GM12873 (cell line): ENCODE measurements around the gene P4HB.

Experiments
- TF ChIP-seq, protein P1 (sequence below): IDR thresholded peaks from 2 replicates; pipeline ENCODE4 v1.5.1; 2012; ENCODE audit warnings: low read depth, mild to moderate bottlenecking, moderate library complexity, low read length, control low read depth; ENCODE audit not compliant: insufficient read depth; ENCODE audit errors: missing control alignments

P4HB gene

GRCh38 chr17:81884968-81885367 is 24.6 kb upstream of the P4HB start:
- TF ChIP-seq, protein P1, sequence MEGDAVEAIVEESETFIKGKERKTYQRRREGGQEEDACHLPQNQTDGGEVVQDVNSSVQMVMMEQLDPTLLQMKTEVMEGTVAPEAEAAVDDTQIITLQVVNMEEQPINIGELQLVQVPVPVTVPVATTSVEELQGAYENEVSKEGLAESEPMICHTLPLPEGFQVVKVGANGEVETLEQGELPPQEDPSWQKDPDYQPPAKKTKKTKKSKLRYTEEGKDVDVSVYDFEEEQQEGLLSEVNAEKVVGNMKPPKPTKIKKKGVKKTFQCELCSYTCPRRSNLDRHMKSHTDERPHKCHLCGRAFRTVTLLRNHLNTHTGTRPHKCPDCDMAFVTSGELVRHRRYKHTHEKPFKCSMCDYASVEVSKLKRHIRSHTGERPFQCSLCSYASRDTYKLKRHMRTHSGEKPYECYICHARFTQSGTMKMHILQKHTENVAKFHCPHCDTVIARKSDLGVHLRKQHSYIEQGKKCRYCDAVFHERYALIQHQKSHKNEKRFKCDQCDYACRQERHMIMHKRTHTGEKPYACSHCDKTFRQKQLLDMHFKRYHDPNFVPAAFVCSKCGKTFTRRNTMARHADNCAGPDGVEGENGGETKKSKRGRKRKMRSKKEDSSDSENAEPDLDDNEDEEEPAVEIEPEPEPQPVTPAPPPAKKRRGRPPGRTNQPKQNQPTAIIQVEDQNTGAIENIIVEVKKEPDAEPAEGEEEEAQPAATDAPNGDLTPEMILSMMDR, result no peak

- TF ChIP-seq, protein P1, result no peak
Measured at GRCh38 chr17:81884520-81884919, 24.2 kb upstream of the P4HB start.

DNA sequence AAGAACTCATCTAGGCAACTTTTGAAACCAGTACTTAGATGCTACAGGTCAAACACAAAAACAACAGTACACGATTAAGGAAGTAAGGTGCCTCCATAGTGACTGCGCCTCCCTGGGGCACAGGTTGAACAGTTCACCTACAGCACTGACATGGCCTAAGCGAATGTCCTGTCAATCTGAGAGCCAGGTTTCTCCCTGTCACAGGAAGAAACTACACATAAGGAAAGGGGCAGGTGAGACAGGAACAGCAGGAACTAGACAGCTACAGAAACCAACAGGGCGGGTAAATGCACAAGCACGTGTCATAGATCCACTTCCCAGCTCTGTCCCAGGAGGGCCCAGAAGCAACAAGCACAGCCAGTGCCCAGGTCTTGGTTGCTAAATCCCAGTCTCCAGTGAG is 18.8 kb upstream of the P4HB start:
- TF ChIP-seq, protein P1, result no peak

DNA sequence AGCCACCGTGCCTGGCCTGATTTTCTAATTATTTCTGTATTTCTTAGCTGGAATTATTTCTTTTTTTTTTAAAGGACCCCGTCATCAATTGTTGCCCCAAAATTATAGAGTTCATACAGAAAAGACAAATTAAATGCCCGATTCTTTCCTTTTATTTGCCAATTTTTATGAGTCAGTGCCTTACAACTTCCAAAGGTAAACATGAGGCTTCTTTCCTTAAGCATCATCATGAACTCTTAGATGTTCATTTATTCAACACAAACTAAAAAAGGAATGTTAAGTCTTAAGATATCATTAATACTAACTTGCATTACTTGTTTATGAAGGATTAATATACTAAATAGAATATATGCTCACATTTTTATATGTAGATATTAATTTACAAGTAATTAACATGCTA is 18.0 kb upstream of the P4HB start:
- TF ChIP-seq, protein P1, result no peak

DNA sequence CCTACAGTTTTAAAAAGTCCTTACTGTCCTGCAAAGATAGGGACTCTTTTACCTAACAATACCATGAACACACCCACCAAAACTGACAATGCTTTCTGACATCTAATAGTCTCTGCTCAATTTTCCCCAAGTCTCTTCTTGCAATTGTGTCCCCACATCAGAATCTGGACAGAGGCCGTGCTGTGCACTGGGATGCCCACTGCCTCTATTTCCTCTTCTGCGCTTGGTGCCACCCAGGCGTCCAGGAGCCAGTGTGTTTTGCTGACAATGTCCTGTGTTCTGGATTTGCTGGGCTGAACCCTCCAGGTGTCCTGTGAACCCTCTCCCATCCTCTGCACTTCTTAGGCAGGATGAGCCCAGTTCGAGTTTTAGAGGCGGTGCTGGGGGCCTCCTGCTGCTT is 17.2 kb upstream of the P4HB start:
- TF ChIP-seq, protein P1, result no peak

DNA sequence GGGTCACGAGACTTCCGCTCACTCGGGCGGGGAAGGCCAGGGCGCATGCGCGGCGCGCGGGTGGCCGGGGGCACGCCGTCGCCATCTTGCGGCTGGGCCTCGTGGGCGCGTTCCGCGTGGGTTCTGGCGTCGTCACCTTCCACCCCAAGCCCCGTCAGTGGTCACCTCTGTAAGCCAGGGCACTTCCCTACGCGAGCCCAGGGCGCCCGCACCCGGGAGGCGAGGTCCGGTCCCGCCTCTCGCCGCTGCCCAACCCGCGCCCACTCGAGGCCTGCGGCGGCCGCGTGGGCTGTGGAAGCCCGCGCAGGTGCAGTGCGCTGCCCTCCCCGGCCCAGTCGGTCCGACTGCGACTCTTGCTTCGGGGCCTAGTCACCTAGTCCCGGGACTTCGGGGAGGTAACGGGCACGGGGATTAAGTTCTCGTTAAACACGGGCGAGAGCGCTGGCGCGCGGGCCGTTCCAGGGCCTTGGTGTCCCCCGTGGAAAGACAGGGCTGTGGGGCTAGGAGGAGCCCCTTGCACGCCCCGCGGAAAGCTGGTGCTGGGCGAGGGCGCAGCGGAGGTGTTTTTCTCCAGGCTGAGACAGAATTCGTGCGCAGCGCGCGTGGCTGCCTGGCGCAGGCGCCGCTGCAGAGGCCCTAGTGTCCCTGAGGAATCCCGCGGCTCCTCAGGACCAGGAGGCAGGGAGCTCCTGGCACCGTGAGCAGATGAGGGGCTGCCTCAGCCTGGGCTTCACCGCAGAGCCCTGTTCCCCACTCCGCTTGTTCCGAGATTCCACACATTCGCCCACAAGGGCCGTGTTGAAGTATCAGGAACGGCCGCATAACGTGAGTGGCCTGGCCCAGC is 11.3 kb upstream of the P4HB start:
- TF ChIP-seq, protein P1, result peak; percentile 31

DNA sequence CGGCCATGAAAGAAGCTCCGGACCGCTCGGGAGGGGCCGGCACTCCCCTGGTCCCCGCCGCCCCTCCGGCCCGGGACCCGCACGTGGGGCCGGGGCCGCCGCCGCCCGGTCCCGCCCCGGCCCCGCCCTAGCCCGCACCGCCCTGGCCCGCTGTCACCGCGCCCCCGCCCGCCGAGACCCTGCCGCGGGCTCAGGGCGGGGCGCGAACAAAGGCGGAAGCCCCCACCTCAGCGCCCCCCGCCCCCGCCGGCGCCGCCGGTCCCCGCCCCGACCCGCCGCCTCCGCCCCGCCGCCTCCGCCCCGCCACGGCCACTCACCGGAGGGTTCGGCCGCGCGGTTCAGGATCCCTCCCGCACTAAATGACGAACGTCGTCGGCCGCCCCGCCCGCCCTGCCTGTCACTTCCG is 10.6 kb upstream of the P4HB start, which contains the start of gene ARHGDIA:
Gene ARHGDIA (minus strand): TSS at position 357 of the 406 bp plus-strand sequence. CDS start 1,407 bp downstream, outside the sequence.
- TF ChIP-seq, protein P1, result no peak
